ENCODE results near the gene SYPL2. TPM values are rescaled to one million over a fixed set of nuclear protein-coding genes. Genes with fewer than 3 reads are reported as not detected.

SYPL2 gene
- total RNA-seq, 2 experiments from 2014 or later = not detected

- no peak for DNase-seq (ENCODE audit: low spot score)
- Histone ChIP-seq H3K9me2 (ENCODE audit: insufficient read depth, low read length) (no peaks in the 10 kb centered on the region), H3K9me3 (ENCODE audit: low read length) (no peaks in the 10 kb centered on the region), H3K4me3 (ENCODE audit: low read depth, low read length, poor library complexity, severe bottlenecking) (no peak overlapping the region), H2AFZ (ENCODE audit: low read length) (no peak overlapping the region), H3K4me2 (ENCODE audit: low read length) (no peak overlapping the region), H3K79me2 (ENCODE audit: insufficient read depth, low read depth, low read length) (no peaks in the 10 kb centered on the region), H4K20me1 (ENCODE audit: insufficient read depth, low read length) (no peaks in the 10 kb centered on the region), H3K4me1 (ENCODE audit: insufficient read depth, low read length, poor library complexity, severe bottlenecking) (peaks cover 6% of the 10 kb centered on the region), H3K36me3 (ENCODE audit: insufficient read depth, low read length) (no peaks in the 10 kb centered on the region), H3K27ac (ENCODE audit: low read depth, low read length, poor library complexity, severe bottlenecking) (no peak overlapping the region)
- ChIA-PET CTCF (ENCODE audit: unreplicated experiment) (interaction anchor here (0.6 kb wide), 1 partner anchor 110 kb away, joined by 3 read pairs; no protein-coding TSS in a partner anchor), POLR2A (interaction anchor here (0.7 to 1.0 kb wide), 2 partner anchors 16 to 21 kb away, joined by 3 read pairs; no protein-coding TSS in a partner anchor)
- intact Hi-C loops (cut with micrococcal nuclease; ENCODE audit: unreplicated experiment) = no loop called here
- no peak for TF ChIP-seq CTCF (conservative IDR thresholded peaks at IDR 0.05; ENCODE audit: low read length)
- no TSS peak for BruUV-seq (replicated peaks)
Measured at GRCh38 chr1:109527846-109528695, 61.7 kb downstream of the SYPL2 start.

GRCh38 chr1:109528712-109529111 lies 62.4 kb downstream of the SYPL2 start:
- no peak for DNase-seq (ENCODE audit: low spot score)
- TF ChIP-seq EZH2phosphoT487 (IDR thresholded peaks at IDR 0.05; ENCODE audit: borderline replicate concordance, low read depth, low read length) (no peak), CTCF (conservative IDR thresholded peaks at IDR 0.05; ENCODE audit: low read length) (no peak)
- Histone ChIP-seq H3K4me2 (ENCODE audit: low read length) (no peak overlapping the region), H2AFZ (ENCODE audit: low read length) (no peak overlapping the region), H3K4me1 (ENCODE audit: insufficient read depth, low read length, poor library complexity, severe bottlenecking) (peaks cover 6% of the 10 kb centered on the region), H3K9me2 (ENCODE audit: insufficient read depth, low read length) (no peaks in the 10 kb centered on the region), H3K9me3 (ENCODE audit: low read length) (no peaks in the 10 kb centered on the region), H3K27ac (ENCODE audit: low read depth, low read length, poor library complexity, severe bottlenecking) (no peak overlapping the region), H4K20me1 (ENCODE audit: insufficient read depth, low read length) (no peaks in the 10 kb centered on the region), H3K4me3 (ENCODE audit: low read depth, low read length, poor library complexity, severe bottlenecking) (no peak overlapping the region), H3K36me3 (ENCODE audit: insufficient read depth, low read length) (no peaks in the 10 kb centered on the region), H3K79me2 (ENCODE audit: insufficient read depth, low read depth, low read length) (no peaks in the 10 kb centered on the region)
- ChIA-PET POLR2A (interaction anchor here (0.7 to 1.0 kb wide), 2 partner anchors 16 to 22 kb away, joined by 3 read pairs; no protein-coding TSS in a partner anchor), CTCF (ENCODE audit: unreplicated experiment) (no interaction called here)
- no TSS peak for BruUV-seq (replicated peaks)
- intact Hi-C loops (cut with micrococcal nuclease; ENCODE audit: unreplicated experiment) = no loop called here
